ENCODE data around the gene ZNF599.

The ZNF599 gene

DNA sequence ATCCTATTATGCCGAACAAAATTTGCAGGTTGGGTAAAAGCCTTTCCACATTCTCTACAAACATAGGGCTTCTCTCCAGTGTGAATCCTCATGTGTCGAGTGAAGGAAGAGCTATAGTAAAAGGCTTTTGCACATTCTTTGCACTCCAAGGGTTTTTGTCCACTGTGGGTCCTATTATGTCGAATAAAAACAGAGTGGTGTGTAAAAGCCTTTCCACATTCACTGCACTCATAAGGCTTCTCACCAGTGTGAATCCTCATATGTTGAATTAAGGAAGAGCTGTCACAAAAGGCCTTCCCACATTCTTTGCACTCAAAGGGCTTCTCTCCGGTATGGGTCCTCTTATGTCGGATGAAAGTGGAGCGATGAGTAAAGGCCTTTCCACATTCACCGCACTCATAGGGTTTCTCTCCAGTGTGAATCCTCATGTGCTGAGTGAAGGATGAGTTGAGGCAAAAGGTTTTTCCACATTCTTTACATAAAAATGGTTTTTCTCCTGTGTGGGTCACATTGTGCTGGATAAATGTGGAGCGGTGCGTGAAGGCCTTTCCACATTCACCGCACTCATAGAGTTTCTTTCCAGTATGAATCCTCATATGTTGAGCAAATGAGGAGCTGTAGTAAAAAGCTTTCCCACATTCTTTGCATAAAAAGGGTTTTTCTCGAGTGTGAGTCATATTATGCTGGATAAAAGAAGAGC lies 13.6 kb downstream of the ZNF599 start:
- no peak for FAIRE-seq
- DNase-seq (ENCODE audit: extremely low spot score, insufficient read length, low read depth), result no peak

DNA sequence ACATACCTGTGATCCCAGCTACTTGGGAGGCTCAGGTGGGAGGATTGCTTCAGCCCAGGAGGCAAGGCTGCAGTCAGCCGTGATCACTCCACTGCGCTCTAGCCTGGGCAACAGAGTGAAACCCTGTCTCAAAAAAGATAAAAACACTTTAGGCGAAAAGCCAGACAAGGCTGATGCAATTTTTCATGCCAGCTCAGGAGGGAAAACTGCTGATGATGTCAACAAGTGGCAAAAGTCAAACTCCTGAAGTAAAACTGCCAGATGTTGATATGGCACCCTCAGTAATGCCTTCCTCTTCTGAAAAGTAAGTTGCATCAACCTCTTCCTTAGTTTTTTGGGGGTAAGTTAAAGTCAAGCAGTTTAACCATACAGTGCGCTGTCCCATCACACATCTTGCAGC lies 15.6 kb downstream of the ZNF599 start:
- DNase-seq (ENCODE audit: extremely low spot score, insufficient read length, low read depth) (no peak), FAIRE-seq (no peak)

DNA sequence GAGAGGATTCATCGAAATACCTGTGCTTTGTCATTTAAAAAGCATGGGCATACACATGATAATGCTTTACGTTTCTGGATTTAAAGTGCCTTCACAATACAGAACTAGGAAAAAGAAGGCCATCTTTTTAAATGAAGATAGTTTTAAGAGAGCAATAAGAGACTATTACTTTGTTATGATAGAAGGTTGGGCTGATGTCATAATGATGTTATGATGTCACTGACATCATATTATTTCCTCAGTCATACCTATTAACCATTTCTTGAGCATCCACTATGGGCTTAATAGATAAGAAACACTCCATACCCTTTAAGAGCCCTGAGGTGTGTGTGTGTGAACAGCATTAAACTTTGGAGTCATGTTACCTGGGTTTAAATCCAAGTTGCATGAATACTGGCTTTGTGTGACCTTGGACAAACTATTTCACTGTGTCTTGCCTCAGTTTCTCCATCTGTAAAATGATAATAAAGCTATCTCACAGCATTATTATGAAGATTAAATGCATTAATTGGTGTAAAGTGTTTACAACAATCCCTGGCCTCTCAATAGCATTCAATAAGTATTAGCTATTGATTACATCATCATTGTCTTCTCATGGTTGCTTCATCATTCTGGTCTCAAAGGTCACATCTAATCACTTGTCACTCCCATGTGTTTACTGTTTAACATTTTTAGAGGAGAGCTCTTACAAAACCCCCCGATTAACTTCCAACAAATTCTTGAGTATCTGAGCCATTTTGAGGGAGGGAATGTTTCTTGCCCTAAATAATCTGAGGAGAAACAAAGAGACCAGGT lies 27.9 kb downstream of the ZNF599 start:
- no peak for DNase-seq (ENCODE audit: extremely low spot score, insufficient read length, low read depth)
- no peak for FAIRE-seq

DNA sequence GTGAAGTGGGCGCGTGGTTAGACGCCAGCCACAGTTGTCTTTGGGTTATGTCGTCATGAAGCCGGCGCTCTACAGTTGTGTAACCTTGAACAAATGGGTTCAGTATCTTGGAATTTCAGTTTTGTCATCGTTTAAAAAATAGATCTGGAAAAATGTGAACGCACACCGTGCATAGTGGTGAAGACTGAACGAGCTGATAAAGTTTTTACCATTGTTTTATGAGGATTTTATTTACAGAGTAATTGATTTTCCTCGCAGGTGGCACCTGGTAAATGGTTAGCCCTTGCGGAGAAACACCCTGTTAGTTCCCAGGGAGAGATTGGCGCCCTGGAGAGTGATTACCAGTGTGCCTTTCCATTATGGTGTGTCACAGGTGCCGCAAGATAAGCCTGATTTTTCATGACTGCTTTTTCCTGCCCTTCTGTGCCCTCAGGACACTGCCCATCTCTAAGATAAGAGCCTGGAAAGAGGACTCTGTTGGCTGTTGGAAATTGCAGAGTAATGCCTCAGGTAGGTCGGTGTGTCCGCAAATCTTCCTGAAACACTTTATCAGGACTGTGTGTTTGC lies 38.4 kb downstream of the ZNF599 start:
- no peak for DNase-seq (ENCODE audit: extremely low spot score, insufficient read length, low read depth)
- FAIRE-seq, result peak; percentile 21

DNA sequence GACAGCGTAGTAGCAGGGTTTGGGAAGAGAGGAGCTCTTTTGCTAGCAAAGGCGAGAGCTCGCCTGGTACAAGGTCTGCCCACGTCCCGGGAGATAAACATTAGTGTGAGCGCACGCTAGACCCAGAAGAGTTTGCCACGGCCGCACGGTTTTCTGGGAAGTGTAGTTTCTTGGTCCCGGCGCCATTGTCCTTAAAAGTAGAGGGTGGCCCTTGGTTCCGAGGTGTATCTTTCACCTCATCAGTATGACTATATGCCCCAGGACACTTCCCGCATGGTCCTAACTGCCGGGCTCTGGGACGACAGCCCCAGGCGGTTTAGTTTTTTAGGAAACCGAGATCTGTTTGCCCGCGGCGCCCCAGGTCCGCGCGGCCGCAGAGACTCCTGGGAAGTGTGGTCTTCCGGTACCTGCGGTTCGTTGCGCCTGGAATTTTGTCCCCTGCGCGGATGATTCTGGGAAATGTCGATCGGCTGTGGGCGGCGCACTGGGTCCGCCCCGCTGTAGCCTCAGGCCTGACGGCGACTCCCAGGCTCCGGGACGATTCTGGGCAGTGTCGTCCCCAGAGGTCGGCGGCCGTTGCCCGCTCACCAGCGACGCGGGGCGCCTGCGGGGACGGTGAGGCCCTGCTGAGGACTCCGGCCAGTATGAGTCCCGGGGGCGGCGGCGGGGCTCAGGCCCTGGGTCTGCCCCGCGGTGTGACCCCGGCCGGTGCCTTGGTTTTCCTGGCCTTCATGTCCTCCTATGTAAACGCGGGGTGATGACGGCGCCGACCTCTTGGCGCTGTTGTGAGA lies 39.1 kb downstream of the ZNF599 start, which contains the start of gene ZNF181:
Gene ZNF181, plus strand, starts transcription at position 498 of the 791 bp plus-strand sequence. CDS start 795 bp downstream, outside the sequence.
- peak; percentile 71 for DNase-seq (ENCODE audit: extremely low spot score, insufficient read length, low read depth)

DNA sequence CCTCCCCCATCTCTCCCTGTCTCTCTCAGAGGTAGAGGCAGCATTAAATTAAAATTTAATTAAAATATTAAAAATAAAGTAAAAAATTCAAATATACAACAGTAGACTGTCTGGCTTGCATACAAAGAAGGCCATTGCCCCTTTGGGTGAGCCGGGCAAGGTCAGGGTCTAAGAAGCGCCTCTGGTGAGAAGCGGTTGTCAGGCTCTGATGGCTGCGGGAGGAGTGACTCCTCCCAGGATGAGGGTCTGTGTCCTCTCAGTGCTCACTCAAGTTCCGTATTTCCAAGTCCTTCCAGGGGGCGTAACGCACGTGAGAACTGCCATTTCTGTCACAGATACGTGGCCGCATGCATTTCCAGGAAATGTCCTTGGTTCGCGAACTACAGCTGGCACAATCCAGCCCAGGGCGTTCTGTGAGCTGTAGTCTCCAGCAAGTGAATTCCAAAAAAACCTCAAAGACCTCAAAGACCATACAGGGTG lies 39.7 kb downstream of the ZNF599 start:
- FAIRE-seq, result no peak
- no peak for DNase-seq (ENCODE audit: extremely low spot score, insufficient read length, low read depth)

More for the DNA sequence above, 39.1 kb downstream of the ZNF599 start, which contains the start of gene ZNF181:
- peak; percentile 87 for FAIRE-seq

DNA sequence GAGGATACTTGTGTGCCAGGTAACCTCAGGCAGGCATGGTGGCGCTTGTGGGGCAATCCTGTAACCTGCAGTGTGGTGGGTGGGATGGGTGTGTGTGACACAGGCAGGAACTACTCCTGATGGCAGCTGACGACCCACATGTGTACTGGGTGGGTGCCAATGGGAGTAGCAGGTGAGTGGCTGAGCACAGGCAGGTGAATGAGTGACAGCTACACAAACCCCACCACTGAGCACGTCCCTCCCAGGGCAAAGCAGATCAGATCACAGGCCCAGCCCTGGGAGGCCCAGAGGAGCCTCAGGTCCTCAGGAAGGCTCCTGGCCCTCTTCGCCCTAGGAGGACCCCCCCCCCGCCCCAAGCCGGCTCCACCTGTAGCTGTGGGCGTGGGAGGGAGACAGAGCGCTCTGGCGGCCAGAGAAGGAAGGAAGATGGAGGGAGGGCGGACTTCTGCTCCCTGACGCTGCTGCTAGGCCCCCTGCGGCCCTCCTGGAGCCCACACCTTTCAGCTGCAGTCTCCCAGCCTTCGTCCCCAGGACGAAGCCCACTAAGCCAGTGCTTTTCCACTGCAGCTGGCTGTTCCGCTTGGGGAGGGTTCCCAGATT lies 40.3 kb downstream of the ZNF599 start:
- FAIRE-seq, result no peak
- DNase-seq (ENCODE audit: extremely low spot score, insufficient read length, low read depth), result no peak

DNA sequence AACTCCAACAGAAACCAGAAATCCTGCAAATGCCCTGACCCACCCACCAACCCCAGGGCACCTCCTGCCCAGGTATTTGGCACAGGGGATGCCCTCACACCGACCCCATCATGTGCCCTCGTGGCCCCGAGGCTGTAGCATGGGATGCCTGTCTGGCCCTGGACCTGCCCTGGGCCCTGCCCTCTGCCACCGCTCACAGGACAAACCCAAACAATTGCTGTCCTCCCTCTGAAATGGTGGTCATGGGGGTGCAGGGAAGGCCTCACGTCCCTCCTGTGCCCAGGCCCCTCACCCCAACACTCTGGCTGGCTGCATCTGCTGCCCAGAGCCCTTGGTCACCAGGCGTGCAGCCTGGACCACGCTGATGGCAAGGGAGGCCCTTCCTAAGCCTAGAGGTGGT lies 41.1 kb downstream of the ZNF599 start:
- DNase-seq (ENCODE audit: extremely low spot score, insufficient read length, low read depth) (no peak), FAIRE-seq (no peak)

DNA sequence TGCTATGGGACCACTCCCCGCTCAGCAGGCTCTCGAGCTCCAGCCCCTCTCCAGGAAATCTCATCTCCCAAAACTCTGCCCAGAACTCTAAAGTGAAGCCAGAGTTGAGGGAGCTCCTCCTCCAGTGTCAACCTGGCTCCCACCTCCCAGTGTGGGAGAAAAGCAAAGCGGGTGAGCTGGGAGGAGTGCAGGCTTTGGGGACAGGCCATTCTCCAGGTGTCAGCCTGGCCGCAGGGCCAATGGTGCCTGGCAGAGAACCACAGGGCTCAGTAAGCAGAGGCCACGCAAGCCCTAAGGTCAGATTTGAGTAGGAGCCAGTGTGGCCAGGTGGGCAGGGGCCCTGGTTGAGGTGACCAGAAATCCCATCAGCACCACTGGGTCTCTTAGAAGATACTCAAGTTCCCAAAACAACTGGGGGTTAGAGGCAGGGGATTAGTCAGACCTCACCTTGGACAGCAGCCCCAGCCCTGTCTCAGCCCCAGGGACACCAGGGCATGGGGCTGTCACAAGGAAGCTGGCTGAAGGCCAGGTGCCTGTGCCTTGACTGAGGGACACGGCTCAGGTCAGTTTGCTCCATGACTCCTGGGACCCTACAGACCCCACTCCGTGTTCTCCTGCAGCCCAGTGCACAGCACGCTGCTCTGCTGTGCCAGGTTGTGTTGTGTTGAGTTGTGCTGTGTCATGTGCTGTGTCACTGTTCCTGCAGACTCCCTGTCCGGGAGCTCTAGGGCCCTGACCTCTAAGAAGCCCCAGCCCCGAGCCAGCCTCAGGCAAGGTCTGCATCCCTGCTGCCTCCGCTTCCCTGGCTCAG lies 41.8 kb downstream of the ZNF599 start:
- FAIRE-seq (no peak), DNase-seq (ENCODE audit: extremely low spot score, insufficient read length, low read depth) (no peak)

DNA sequence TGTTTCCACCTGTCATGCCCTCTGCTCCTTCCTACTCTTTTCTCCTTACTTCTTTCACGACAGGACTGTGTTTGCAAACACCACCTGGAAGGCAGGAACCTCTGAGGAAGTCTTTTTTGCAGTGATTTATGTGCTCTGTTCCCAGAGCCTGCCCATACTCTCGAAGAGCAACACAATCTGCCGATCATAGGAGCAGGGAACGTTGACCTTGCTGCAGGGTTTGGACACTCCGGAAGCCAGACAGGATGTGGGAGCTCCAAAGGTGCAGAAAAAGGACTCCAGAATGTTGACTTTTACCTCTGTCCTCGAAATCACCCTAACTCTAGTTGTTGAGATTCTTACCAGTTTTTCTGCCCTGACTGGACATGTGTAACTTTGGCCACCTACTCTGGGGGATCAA lies 47.6 kb downstream of the ZNF599 start:
- no peak for DNase-seq (ENCODE audit: extremely low spot score, insufficient read length, low read depth)
- FAIRE-seq, result no peak

DNA sequence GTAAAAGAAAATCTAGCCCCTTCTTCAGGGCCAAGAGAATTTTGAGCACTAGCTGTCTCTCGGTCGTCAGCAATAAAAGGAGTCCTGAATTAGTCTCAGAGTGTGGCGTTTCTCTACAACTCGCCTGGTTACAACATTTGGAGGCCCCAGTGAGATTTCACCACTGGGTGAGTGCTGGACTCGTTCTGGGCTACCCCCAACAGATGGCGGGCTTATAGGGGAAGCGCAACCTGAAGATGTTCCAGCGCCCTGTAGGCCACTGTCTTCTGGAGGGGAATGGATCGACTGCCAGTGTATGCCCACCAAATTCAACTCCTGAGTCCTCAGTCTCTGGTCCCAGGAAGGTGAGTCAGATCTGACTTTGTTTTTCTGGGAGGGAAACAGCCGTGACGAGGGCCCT lies 50.7 kb downstream of the ZNF599 start:
- FAIRE-seq (no peak), DNase-seq (ENCODE audit: extremely low spot score, insufficient read length, low read depth) (no peak)

DNA sequence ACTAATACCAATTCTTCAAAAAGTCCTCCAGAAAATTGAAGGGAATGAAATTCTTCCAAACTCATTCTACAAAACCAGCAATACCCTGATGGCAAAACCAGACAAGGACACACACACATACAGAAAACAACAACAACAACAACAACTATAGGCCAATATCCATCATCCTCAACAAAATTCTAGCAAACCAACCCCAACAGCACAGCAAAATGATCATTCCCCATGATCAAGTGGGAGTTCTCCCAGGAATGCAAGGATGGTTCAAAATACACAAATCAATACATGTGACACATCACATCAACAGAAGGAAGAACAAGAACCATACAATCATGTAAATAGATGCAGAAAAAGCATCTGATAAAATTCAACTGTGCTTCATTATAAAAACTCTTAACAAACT lies 57.7 kb downstream of the ZNF599 start:
- FAIRE-seq (peak; percentile 9), DNase-seq (ENCODE audit: extremely low spot score, insufficient read length, low read depth) (no peak)

DNA sequence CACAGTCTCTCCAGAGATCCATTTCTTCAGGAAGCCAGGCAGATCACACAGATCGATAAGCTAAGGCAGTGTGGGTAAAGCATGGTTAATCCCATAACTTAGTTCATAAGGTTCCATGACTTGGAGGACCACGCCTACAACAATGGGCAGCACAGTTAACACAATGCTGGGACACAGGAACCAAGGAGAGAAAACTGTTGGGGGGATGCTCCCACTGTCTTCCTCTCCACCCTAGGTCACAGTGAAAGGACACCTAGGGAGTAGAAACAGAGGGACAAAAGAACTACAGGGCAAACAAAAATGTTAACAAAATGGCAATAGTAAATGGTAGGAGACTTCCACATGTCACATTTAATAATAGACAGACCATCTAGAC lies 59.8 kb downstream of the ZNF599 start:
- FAIRE-seq, result no peak

DNA sequence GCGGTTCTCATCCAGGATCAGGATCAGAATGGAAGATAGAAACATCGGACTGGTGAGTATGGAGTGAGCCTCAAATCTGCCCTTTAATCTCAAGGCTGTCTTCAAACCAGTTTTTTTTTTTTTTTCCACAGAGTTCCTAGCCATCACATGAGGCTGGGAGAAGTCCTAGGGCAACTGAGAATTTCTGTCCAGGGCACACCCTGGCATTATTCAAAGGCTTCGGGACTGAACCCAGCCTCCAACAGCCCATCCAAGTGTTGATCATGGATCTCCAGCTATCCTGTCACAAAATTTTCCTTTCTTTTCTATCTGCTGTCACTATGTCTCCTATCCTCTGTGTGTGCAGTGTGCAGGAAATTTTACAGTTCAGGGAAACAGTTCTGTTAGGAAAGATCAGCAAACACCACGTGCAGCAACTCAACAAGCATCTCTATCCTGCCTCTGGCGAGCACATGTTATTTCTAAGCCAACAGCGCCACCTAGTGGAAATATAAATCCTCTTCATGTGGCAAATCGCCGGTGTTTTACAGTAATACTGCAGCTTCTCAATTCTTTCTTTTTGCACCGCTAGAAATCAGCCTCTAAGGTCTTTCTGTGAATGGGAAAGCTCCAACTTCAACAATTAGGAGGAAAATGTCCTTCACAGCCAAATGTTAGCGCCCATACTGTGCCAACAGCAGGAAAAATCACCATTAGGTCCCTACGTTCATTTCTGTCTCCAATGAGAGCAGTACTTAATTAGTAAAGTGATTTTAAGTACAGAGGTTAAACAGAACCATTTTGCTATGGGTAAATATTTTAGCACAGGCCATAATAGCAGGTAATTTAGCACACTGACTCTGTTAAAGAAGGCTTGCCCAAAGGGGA lies 60.4 kb downstream of the ZNF599 start:
- peak; percentile 73 for FAIRE-seq
- no peak for DNase-seq (ENCODE audit: extremely low spot score, insufficient read length, low read depth)

More for the DNA sequence above, 59.8 kb downstream of the ZNF599 start:
- DNase-seq (ENCODE audit: extremely low spot score, insufficient read length, low read depth), result no peak

DNA sequence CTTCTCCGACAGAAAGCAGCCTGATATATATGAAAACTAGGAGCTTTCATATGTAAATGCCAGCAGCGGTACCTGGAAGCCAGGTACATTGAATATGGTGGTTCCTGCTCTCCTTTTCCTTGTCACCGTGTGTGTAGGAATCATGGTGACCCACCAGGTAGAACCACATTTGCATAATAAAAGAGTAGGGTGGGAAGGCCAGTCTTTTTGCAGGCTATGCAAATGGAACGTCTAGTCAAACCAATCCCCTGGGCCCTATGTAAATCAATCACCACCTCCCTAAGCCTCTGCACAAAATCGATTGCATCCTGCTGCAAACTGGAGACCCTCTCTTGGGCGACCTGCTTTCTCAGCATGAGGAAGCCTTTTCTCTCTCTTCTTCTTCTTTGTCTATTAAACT lies 61.1 kb downstream of the ZNF599 start:
- no peak for DNase-seq (ENCODE audit: extremely low spot score, insufficient read length, low read depth)
- no peak for FAIRE-seq
